SIG-M5 treated with dmso at 0.1 percent for 504 hours (cell line): ENCODE measurements around the gene S100A6.
A peak's percentile ranks its signal among the peaks of the same experiment; 100 is the strongest.
"Not testable (repeated sequence)": the region's sequence is repeated elsewhere in the genome, so short reads cannot be mapped to it uniquely, and the experiment has no call there.

Experiments
- DNase-seq: peaks from one replicate; lab custom pipeline; 2025; ENCODE audit not compliant: unreplicated experiment; lab: John Stamatoyannopoulos, UW

S100A6 gene

DNA sequence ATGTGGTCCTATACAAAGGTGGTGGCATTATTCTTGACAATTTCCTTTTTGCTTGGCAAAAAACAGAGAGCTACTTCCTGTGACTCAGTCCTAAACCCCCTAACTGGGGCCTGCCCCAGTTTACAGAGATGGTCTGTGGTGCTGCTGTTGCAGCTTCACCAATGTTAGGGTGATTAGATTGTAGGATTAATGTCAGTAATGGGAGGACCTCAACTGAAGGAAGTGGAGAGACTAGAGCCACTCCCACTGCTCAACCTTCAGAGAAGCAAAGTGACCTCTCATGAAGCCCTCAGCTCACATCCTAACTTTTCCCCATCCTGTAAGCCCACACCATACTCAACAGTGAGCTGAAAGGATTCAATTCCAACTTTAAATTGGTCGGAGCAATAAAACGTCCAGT, 3.6 kb downstream of the S100A6 start:
- DNase-seq = no peak

DNA sequence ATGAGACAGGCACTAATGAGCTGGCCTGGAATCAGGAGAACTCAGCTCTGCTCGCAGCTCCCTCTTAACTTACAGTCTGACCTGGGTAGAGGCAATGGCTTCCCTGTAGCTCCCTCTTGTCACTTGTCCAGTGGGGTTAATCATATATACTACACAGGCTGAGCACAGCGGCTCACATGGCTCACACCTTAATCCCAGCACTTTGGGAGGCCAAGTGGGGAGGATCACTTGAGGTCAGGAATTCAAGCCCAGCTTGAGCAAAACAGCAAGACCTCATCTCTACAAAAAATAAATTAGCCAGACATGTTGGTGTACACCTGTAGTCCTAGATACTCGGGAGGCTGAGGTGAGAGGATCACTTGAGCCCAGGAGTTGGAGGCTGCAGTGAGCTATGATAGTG, 4.2 kb downstream of the S100A6 start:
- no peak for DNase-seq

DNA sequence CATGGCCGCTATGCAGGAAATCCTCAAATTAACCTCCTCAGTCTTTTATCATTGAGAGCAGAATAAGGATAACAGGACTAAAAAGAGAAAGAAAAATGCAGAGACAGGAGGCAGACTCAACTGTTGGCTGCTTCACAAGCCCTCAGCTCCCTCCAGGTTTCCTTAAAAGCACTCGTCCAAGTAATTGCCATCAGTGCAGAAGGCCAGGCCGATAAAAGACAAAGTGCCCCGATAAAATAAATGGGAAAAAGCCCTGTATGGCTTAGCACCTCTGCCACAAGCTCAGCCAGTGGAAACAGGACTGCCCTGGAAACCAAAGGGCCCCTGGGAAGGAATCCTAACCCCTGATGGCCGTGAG, 8.1 kb downstream of the S100A6 start:
- DNase-seq = no peak

- no peak for DNase-seq
Measured at GRCh38 chr1:153527023-153527682, 8.6 kb downstream of the S100A6 start.

GRCh38 chr1:153526132-153526543, 9.7 kb downstream of the S100A6 start:
- DNase-seq = no peak

DNA sequence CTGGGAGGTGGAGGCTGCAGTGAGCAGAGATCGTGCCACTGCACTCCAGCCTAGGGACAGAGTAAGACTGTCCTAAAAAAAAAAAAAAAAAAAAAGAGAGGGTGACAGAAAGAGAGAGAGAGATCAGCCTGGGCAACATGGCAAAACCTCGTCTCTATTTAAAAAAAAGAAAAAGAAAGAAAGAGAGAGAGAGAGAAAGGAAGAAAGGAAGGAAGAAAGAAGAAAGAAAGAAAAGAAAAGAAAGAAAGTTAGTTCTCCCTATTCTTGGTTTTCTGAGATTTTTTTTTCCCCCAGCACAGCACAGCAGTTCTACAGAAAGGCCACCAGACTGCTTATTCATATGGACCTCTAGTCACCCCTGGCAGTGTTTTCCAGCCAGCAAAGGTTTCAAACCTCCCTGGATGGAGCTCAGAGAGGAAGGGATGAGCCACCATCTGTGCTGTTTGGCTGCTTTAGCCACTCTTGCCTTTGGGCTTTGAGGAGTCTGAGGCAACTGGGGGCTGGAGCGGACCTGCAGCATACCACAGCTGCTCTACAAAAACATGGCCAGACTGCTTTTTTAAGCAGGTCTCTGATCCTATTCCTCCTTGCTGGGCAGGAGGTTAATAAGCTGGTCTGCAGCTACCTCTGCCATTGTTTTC, 10.6 kb downstream of the S100A6 start:
- DNase-seq = no peak

GRCh38 chr1:153522353-153523048, 13.3 kb downstream of the S100A6 start:
- DNase-seq = not testable (repeated sequence)

- not testable (repeated sequence) for DNase-seq
Measured at GRCh38 chr1:153521808-153522207, 14.0 kb downstream of the S100A6 start.

DNA sequence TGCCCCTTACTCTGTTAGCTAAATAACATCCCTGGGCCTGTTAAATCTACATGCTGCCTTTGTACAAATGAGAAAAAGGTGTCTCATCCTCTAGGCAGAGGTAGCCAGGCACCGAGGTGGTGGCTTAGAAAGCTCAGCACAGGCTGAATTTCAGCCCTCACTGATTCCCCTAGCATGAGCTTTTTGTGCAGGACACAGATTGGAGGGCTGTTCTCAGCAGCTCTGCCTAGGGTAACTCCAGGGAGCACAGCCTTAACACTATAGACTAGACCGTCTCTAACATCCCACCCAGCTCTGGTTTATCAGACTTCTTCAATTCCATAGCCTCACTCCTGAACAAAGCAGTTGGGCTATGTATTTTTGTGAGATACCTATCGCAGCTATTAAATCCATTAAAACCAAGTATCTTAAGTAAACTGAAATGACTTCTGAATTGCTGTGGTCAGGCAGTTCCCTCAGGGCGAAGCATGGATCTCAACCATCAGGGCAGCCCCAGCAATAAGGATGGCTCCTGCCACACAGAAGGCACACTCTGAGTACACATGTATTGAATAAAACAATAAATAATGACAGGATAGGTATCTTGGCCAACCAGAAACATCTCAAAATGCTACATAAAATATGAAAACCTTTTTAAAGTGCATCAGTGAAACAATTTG, 14.8 kb downstream of the S100A6 start:
- DNase-seq = no peak

GRCh38 chr1:153520137-153520691, 15.6 kb downstream of the S100A6 start:
- not testable (repeated sequence) for DNase-seq

DNA sequence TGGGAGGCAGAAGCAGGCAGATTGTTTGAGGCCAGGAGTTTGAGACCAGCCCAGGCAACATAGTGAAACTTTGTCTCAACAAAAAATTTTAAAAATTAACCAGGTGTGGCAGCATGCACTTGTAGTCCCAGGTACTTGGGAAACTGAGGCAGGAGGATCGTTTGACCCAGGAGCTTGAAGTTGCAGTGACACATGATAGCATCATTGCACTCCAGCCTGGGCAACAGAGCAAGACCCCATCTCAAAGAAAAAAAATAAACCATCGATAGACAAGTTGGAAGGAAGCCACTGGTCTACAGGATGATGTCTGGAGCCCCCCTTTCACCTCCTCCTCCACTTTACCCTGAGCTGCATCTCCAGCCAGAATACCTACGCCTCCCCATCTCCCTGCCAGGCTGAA, 16.5 kb downstream of the S100A6 start:
- no peak for DNase-seq

GRCh38 chr1:153515504-153516394, 20.0 kb downstream of the S100A6 start:
- DNase-seq = peak; percentile 92

DNA sequence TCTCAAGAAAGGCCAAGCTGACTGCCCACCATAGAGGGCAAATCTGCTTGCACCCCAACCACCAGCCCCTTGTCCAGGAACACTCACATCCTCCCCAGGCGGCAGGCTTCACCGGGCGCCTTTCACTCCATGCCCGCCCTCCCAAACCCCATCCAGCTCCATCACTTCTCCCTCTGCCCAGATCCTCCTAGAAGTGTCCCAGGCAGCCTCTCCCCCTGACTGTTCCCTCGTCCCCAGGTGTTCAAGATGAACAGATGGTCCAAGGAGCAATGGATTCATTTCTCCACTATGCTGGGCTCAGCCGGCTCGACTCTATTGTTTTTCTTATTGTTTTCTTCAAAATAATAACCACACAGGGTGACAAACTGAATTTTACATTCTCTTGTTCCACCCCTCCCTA, 22.1 kb downstream of the S100A6 start:
- DNase-seq = no peak

DNA sequence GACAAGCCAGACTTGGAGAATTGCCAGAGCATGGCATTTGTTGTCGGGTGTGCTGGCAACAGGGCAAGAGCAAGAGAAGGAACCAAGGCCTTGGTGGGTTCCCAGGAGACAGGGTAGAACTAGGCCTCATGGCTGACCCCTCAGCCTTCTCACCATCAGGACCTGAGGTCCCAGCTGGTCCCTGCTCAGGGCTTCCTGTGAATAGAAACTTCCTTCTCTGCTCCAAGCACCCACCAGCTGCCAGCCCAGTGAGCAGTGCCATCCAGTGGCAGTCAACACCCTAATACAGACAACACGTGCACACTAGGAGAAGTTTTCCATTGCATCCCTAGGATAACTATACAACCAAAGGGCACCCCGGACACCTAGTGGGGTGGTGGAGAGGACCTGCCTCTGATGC, 22.8 kb downstream of the S100A6 start:
- peak; percentile 21 for DNase-seq

DNA sequence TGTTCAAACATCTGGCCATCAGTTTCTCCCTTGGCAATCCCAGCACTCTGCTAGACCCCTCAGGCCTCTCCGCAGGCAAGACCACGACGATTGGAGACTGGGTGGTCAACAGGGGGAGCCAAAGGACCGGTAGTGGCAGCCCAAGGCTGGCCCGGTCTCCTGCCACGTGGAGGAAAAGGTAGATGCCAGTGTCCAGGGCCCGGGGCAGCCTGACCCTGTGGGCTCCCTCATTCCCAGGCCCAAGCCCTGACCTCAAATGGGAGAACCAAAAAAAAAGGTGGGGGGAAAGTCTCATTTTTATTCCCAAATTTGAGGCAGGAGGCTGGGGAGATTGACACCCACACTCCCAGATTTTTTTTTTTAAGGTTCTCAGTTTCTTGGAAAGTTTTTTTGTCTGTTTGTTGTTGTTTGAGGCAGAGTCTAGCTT, 24.8 kb downstream of the S100A6 start:
- peak; percentile 61 for DNase-seq

GRCh38 chr1:153509729-153510354, 25.9 kb downstream of the S100A6 start:
- peak; percentile 76 for DNase-seq

DNA sequence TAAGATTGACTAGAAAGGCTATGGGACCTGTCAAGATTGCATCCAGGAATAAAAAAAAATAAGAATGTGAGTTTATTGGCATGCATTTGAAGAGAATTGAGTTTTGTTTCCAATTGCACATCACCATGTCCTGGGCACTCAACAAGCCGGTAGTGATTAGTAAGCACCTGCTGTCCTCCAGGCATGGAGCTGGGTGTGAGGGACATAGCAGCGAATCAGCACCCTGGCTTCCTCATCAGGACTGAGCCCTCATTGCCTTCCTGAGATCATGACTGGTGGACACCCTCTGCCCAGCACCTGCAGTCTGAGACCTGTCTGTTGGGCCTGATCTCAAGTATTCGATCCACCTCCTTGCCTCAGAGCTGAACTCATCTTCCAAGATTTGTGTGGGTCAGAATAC, 26.8 kb downstream of the S100A6 start:
- no peak for DNase-seq

- DNase-seq = no peak
Measured at GRCh38 chr1:153507926-153508583, 27.7 kb downstream of the S100A6 start.

DNA sequence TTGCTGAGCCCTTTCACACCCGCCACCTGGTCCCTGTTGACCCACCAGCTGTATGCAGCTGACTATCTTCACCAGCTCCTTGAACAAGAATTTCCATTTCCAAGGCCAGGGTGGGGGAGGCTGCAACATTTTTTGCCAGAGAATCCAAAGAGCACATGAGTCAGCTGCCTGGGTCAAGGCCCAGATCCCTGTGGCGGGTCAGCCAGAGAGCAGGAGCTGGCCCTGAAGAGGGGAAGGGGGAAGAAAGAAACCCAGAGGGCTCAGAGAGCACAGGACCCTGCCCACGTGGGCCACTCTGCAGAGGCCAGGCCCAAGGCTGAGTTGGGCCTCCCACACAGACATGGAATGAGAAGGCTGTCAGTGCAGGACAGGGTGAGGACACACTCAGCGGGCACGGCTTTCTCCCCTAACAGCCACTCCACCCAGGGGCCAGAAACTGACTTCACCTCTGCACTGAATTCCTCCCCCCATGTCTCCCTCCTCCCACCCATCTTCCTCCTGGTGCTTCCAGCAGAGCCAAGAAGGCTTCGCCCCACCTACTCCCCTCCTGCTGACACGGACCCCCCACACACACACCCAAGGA, 28.9 kb downstream of the S100A6 start:
- DNase-seq = no peak
